GM19468 (cell line): Measurements from ENCODE around the gene CRY2.

ENCODE experiments used
- ATAC-seq: cut with Tn5 transposase; IDR thresholded peaks from one replicate; pipeline ENCODE4 v1.9.1; 2021; ENCODE audit warnings: mild to moderate bottlenecking, moderate library complexity, moderate number of reproducible peaks; ENCODE audit not compliant: unreplicated experiment; ENCODE audit errors: extremely low read depth

CRY2 gene

GRCh38 chr11:45913514-45913913, 66.2 kb downstream of the CRY2 start:
- ATAC-seq, result no peak

- ATAC-seq, result no peak
These were observed 66.8 kb downstream of the CRY2 start for GRCh38 chr11:45913942-45914635.

DNA sequence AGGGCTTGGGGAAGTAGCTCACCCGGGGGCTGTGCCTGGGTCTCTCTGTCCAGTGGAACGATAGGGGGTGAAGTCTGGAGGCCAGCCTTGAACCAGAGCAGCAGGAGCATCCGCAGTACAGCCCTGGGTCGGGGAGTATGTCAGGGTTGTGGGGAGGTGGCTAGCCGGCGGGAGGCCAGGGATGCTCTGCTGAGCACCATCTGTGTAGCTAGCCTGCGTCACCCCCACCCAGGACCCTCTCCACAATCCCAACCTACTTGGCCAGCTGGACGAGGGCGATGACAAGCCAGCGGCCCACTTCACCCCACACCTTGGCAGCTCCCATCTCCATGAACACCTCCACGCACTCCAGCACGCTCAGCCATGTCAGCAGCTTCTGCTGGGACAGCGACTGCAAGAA, 68.2 kb downstream of the CRY2 start:
- no peak for ATAC-seq

DNA sequence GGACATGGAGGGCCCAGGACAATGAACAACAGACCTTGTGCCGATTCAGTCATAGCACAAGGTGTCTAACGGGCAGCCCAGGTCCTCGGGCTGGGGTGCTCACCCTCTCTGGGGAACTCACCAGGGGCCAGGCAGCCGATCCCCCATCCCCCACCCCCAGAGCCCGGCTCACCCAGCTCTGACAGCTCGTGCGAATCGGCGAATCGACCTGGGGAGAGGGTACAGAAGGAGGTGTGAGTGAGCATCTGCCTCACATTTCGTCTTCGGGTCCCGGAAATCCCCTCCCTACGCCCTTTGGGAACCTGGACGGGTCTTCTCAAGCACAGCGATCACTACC, 70.0 kb downstream of the CRY2 start:
- ATAC-seq, result no peak

- peak; percentile 87 for ATAC-seq
These were observed 70.5 kb downstream of the CRY2 start, which contains the start of gene PEX16 for GRCh38 chr11:45917623-45918330. TSS of gene PEX16 (minus strand) at chr11:45917877. CDS start at chr11:45917811, 66 bp downstream.

DNA sequence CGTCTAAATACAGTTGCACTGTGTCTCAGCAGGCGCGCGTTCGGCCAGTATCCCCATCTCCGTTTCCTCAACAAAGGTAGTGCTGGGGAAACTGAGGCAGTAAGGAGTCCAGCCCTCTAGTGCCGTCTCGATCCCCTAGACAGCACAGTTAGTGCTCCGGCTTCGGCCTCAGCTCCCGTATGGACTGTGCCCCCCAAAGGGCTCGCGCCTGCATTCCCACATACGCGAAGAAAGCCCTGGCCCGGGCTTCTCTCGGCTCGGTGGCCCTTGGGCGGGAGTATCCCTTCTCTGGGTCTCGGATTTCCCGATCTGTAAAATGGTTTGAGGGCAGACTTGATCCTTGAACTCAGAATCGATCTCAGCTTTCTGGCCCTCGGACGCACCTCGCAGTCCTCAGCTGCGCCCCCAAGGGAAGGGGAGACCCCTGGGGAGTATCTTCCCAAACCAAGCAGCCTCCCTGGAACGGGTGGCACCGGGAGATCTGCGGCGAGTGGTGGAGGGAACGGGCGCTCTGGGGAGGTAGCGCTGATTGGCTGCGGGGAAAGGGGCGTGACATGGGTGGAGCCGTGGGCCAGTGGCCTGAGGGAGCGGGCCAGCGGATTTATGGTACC, 71.2 kb downstream of the CRY2 start:
- ATAC-seq, result no peak

- ATAC-seq, result no peak
These were observed 71.8 kb downstream of the CRY2 start for GRCh38 chr11:45918962-45919675.

GRCh38 chr11:45919806-45920530, 72.7 kb downstream of the CRY2 start:
- no peak for ATAC-seq

GRCh38 chr11:45920531-45921477, 73.5 kb downstream of the CRY2 start:
- ATAC-seq, result no peak

GRCh38 chr11:45921561-45922424, 74.5 kb downstream of the CRY2 start:
- ATAC-seq, result no peak

- ATAC-seq, result no peak
These were observed 75.3 kb downstream of the CRY2 start, which contains the start of gene LARGE2 for GRCh38 chr11:45922425-45923082. TSS of gene LARGE2 (plus strand) at chr11:45922656. CDS start at chr11:45922883, 227 bp downstream.

DNA sequence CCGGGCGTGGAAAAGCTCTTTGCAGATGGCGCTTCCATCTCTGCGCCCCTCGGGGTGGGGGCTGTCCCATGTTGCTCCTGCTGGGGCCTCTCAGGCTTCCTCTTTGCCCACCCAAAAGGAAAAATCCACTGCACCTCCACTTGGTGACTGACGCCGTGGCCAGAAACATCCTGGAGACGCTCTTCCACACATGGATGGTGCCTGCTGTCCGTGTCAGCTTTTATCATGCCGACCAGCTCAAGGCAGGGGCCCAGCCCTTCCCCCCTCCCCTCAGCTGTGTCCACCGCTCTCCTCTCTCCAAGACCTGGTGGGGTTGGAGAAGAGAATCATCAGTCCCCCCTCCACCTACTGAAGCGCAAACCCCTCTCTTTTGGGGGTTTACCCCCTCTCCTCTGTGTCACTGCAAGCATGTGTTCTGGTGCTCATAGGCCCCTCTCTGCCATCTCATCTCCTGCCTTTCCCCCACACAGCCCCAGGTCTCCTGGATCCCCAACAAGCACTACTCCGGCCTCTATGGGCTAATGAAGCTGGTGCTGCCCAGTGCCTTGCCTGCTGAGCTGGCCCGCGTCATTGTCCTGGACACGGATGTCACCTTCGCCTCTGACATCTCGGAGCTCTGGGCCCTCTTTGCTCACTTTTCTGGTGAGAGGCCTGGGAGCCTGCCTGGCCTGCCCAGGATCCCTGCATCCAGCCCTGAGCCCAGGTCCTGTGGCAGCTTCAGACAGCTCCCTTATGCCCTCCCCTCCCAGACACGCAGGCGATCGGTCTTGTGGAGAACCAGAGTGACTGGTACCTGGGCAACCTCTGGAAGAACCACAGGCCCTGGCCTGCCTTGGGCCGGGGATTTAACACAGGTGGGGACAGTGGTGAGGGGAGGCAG, 77.0 kb downstream of the CRY2 start:
- no peak for ATAC-seq

GRCh38 chr11:45924927-45925326, 77.7 kb downstream of the CRY2 start:
- ATAC-seq, result no peak

DNA sequence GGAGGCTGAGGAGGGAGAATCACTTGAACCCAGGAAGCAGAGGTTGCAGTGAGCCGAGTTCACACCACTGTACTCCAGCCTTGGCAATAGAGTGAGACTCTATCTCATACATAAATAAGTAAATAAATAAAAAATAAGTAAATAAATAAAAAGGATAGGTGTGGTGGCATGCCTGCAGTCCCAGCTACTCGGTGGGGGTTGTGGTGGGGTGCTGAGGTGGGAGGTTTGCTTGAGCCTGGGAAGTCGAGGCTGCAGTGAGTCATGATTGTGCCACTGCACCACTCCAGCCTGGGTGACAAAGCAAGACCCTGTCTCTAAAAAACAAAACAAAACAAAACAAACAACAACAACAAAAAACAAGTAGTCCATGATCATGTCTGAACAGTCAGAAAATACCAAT, 78.3 kb downstream of the CRY2 start:
- ATAC-seq, result no peak

- ATAC-seq, result no peak
These were observed 78.7 kb downstream of the CRY2 start for GRCh38 chr11:45926001-45926401.

GRCh38 chr11:45926536-45927331, 79.5 kb downstream of the CRY2 start:
- ATAC-seq, result no peak
